ENCODE results near the gene FBRS. TPM values are rescaled to one million over a fixed set of nuclear protein-coding genes. Genes with fewer than 3 reads are reported as not detected.

The FBRS gene
- total and polyA plus RNA-seq, 10 of the 15 experiments (the other 5 are each of a cell fraction or from before 2014, with no cell fraction given) = 0.45 to 87.6 (median 14.6) TPM

DNA sequence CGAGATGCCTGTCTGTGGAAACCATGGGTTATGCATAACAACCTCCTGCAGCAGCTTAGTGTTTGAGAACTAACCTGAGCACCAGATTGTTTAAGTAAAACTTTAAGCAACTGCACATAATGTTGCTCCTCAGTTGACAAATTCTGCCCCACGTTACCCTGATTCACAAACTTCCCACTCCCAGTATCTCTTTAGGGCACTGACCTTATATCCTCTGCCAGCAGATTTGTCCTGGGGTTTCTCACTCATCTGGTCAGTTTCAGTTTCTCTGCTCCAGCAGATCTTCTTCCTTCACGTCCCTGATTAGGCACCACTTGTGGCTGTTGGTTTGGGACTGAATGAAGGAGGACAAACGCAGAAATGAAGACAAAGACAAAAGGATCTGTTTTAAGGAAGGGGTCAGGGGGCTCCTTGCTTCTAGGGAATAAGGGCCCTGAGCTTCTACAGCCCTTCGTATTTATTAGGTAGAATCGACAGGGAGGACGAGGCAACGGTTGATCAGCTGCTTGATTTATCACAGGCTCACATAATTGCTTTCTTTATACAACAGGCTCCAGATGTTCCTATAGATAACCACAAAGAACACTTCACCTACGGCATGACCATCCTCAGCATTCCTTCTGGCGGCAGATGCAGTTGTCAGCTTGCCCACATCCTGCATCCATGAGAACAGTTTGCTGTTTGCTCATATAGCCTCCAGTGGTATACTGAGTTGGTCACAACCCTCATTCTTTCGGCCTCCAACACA, 34.5 kb upstream of the FBRS start:
- BruUV-seq (replicated peaks) = no TSS peak
- in situ Hi-C loops (cut with MboI) = no loop called here

More for the DNA sequence above, 34.5 kb upstream of the FBRS start:
- SMC1A ChIA-PET (ENCODE audit: uncharacterized antibody, unreplicated experiment) = interaction anchor here (1.1 to 1.7 kb wide), 2 partner anchors 16 to 194 kb away, joined by 4 read pairs; partner anchors contain the start of gene DCTPP1
- H3K9ac ChIP-seq (ENCODE audit: control insufficient read depth, insufficient read depth, low read length) = no peak overlapping the region
- no peaks in the 10 kb centered on the region for H3K79me2 ChIP-seq (ENCODE audit: control insufficient read depth, insufficient read depth, low read length)
- H3K36me3 ChIP-seq (ENCODE audit: control insufficient read depth in 2 of 2, insufficient read depth in 2 of 2, low read length in 1 of 2) = no peaks in the 10 kb centered on the region
- H3K4me1 ChIP-seq (ENCODE audit: control insufficient read depth, insufficient read depth, low read length) = peaks cover 2% of the 10 kb centered on the region
- ATAC-seq (no peak), FAIRE-seq (no peak), DNase-seq (ENCODE audit: low read depth, low spot score) (no peak)
- TF ChIP-seq, protein P1, sequence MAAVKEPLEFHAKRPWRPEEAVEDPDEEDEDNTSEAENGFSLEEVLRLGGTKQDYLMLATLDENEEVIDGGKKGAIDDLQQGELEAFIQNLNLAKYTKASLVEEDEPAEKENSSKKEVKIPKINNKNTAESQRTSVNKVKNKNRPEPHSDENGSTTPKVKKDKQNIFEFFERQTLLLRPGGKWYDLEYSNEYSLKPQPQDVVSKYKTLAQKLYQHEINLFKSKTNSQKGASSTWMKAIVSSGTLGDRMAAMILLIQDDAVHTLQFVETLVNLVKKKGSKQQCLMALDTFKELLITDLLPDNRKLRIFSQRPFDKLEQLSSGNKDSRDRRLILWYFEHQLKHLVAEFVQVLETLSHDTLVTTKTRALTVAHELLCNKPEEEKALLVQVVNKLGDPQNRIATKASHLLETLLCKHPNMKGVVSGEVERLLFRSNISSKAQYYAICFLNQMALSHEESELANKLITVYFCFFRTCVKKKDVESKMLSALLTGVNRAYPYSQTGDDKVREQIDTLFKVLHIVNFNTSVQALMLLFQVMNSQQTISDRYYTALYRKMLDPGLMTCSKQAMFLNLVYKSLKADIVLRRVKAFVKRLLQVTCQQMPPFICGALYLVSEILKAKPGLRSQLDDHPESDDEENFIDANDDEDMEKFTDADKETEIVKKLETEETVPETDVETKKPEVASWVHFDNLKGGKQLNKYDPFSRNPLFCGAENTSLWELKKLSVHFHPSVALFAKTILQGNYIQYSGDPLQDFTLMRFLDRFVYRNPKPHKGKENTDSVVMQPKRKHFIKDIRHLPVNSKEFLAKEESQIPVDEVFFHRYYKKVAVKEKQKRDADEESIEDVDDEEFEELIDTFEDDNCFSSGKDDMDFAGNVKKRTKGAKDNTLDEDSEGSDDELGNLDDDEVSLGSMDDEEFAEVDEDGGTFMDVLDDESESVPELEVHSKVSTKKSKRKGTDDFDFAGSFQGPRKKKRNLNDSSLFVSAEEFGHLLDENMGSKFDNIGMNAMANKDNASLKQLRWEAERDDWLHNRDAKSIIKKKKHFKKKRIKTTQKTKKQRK (IDR thresholded peaks at IDR 0.05; ENCODE audit: low read depth, low read length) = no peak
- TF ChIP-seq LARP7 (IDR thresholded peaks at IDR 0.05) (no peak), CREB1 (IDR thresholded peaks at IDR 0.05; ENCODE audit: low read depth) (no peak), EGR1 (IDR thresholded peaks at IDR 0.05; ENCODE audit: borderline replicate concordance in 1 of 2, low read depth in 2 of 2, low read length in 2 of 2) (no peak), TAF1 (IDR thresholded peaks at IDR 0.05; ENCODE audit: borderline replicate concordance, low read depth, low read length) (no peak), NFYA (IDR thresholded peaks at IDR 0.05; ENCODE audit: borderline replicate concordance, low read depth, low read length) (no peak)
- H3K9me3 ChIP-seq (replicated peaks; ENCODE audit: control insufficient read depth, insufficient read depth, low read length) = no peaks in the 10 kb centered on the region; the same call in 2 of the 3 replicates
- POLR2A ChIA-PET = no interaction called here
- no peaks in the 10 kb centered on the region for H4K20me1 ChIP-seq (ENCODE audit: control insufficient read depth, insufficient read depth)
- WGBS (ENCODE audit: insufficient coverage, insufficient replicate concordance, low lambda C conversion rate, missing lambda C conversion rate) = 62% methylated on average over 11 of the region's 11 CpGs
- RAD21 ChIA-PET (ENCODE audit: unreplicated experiment) = no interaction called here
- no peak overlapping the region for H2AFZ ChIP-seq (ENCODE audit: control insufficient read depth, low read depth, low read length)
- H3K4me3 ChIP-seq = no peak overlapping the region
- no peak overlapping the region for H3K27ac ChIP-seq (ENCODE audit: control insufficient read depth, insufficient read depth)
- CTCF ChIA-PET = interaction anchor here (1.2 to 5.7 kb wide), 3 partner anchors 8 to 70 kb away, joined by 4 to 24 read pairs (median 4); no protein-coding TSS in a partner anchor
- intact Hi-C loops (cut with micrococcal nuclease; ENCODE audit: unreplicated experiment) = no loop called here
- H3K4me2 ChIP-seq (ENCODE audit: control insufficient read depth, insufficient read depth) = no peak overlapping the region
- no peaks in the 10 kb centered on the region for H3K27me3 ChIP-seq (replicated peaks in 1 of 2; ENCODE audit: control insufficient read depth in 2 of 2, insufficient read depth in 2 of 2, low read length in 1 of 2)
